Measurements from ENCODE around the gene PEX5. TPM values are rescaled to one million over a fixed set of nuclear protein-coding genes. Genes with fewer than 3 reads are reported as not detected.

The PEX5 gene
- total RNA-seq, 2 experiments from 2014 or later = 54.4 to 99.9 TPM

DNA sequence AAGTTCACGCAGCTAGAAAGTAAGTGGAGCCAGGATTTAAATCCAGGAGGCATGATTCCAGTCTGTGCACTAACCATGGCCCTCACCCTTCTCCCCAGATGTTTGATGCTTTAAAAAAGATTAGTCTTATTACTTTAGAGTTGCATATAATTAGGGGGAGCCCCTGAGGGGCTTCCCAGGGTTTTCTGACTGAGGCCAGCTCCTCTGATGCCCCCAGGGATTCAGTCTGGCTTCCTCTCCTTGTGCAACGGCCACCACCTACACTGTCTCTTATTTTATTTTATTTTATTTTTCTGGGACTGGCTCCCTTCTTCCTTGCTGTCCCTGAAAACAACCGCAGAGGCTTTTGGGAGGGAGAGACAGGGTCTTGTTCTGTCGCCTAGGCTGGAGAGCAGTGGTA lies 36.7 kb upstream of the PEX5 start:
- Histone ChIP-seq H3K4me3 (ENCODE audit: low read depth, low read length, poor library complexity, severe bottlenecking) (no peak overlapping the region), H3K27ac (ENCODE audit: low read depth, low read length, poor library complexity, severe bottlenecking) (no peak overlapping the region), H3K79me2 (ENCODE audit: insufficient read depth, low read depth, low read length) (no peaks in the 10 kb centered on the region), H3K9me3 (ENCODE audit: low read length) (no peaks in the 10 kb centered on the region), H3K9me2 (ENCODE audit: insufficient read depth, low read length) (no peaks in the 10 kb centered on the region), H2AFZ (ENCODE audit: low read length) (no peak overlapping the region), H4K20me1 (ENCODE audit: insufficient read depth, low read length) (no peaks in the 10 kb centered on the region), H3K36me3 (ENCODE audit: insufficient read depth, low read length) (no peaks in the 10 kb centered on the region), H3K4me1 (ENCODE audit: insufficient read depth, low read length, poor library complexity, severe bottlenecking) (no peaks in the 10 kb centered on the region), H3K4me2 (ENCODE audit: low read length) (no peak overlapping the region)
- no peak for TF ChIP-seq EZH2phosphoT487 (IDR thresholded peaks at IDR 0.05; ENCODE audit: borderline replicate concordance, low read depth, low read length)
- TF ChIP-seq, protein P1, sequence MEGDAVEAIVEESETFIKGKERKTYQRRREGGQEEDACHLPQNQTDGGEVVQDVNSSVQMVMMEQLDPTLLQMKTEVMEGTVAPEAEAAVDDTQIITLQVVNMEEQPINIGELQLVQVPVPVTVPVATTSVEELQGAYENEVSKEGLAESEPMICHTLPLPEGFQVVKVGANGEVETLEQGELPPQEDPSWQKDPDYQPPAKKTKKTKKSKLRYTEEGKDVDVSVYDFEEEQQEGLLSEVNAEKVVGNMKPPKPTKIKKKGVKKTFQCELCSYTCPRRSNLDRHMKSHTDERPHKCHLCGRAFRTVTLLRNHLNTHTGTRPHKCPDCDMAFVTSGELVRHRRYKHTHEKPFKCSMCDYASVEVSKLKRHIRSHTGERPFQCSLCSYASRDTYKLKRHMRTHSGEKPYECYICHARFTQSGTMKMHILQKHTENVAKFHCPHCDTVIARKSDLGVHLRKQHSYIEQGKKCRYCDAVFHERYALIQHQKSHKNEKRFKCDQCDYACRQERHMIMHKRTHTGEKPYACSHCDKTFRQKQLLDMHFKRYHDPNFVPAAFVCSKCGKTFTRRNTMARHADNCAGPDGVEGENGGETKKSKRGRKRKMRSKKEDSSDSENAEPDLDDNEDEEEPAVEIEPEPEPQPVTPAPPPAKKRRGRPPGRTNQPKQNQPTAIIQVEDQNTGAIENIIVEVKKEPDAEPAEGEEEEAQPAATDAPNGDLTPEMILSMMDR (conservative IDR thresholded peaks at IDR 0.05; ENCODE audit: low read length) = no peak
- no TSS peak for BruUV-seq (replicated peaks)
- ChIA-PET POLR2A (interaction anchor here (1.0 kb wide), 1 partner anchor 12 kb away, joined by 3 read pairs; no protein-coding TSS in a partner anchor), CTCF (ENCODE audit: unreplicated experiment) (no interaction called here)
- intact Hi-C loops (cut with micrococcal nuclease; ENCODE audit: unreplicated experiment) = no loop called here
- DNase-seq (ENCODE audit: low spot score) = no peak

DNA sequence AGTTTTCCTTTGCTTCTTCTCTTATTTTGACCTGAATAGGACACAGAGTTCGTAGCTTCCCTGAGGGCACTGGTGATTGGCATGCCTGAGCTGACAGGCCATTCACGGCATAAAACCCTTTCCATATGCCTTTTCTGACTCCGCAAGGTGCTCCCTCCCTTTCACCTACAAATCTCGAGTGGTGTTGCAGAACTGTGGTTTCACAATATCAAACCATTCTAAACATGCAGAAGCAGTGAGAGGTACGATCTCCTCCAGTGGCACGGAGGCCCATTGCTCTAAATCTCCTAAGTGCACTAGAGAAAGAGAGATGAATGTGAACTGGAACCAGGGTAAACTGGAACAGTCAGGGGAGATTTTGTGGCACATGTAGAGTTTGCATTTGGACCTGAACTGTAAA lies 35.4 kb upstream of the PEX5 start:
- H3K36me3 ChIP-seq (ENCODE audit: insufficient read depth, low read length) = no peaks in the 10 kb centered on the region
- CTCF ChIA-PET (ENCODE audit: unreplicated experiment) = no interaction called here
- H3K27ac ChIP-seq (ENCODE audit: low read depth, low read length, poor library complexity, severe bottlenecking) = no peak overlapping the region
- intact Hi-C loops (cut with micrococcal nuclease; ENCODE audit: unreplicated experiment) = no loop called here
- POLR2A ChIA-PET = interaction anchor here (0.8 to 1.0 kb wide), 3 partner anchors 13 to 144 kb away, joined by 3 read pairs; no protein-coding TSS in a partner anchor
- H4K20me1 ChIP-seq (ENCODE audit: insufficient read depth, low read length) = no peaks in the 10 kb centered on the region
- no peak for TF ChIP-seq EZH2phosphoT487 (IDR thresholded peaks at IDR 0.05; ENCODE audit: borderline replicate concordance, low read depth, low read length)
- TF ChIP-seq, protein P1 (conservative IDR thresholded peaks at IDR 0.05; ENCODE audit: low read length) = no peak
- no peaks in the 10 kb centered on the region for H3K79me2 ChIP-seq (ENCODE audit: insufficient read depth, low read depth, low read length)
- H3K4me1 ChIP-seq (ENCODE audit: insufficient read depth, low read length, poor library complexity, severe bottlenecking) = no peaks in the 10 kb centered on the region
- no peak overlapping the region for H2AFZ ChIP-seq (ENCODE audit: low read length)
- no peak overlapping the region for H3K4me2 ChIP-seq (ENCODE audit: low read length)
- no peak for DNase-seq (ENCODE audit: low spot score)
- H3K9me3 ChIP-seq (ENCODE audit: low read length) = no peaks in the 10 kb centered on the region
- no TSS peak for BruUV-seq (replicated peaks)
- H3K4me3 ChIP-seq (ENCODE audit: low read depth, low read length, poor library complexity, severe bottlenecking) = no peak overlapping the region
- no peaks in the 10 kb centered on the region for H3K9me2 ChIP-seq (ENCODE audit: insufficient read depth, low read length)

DNA sequence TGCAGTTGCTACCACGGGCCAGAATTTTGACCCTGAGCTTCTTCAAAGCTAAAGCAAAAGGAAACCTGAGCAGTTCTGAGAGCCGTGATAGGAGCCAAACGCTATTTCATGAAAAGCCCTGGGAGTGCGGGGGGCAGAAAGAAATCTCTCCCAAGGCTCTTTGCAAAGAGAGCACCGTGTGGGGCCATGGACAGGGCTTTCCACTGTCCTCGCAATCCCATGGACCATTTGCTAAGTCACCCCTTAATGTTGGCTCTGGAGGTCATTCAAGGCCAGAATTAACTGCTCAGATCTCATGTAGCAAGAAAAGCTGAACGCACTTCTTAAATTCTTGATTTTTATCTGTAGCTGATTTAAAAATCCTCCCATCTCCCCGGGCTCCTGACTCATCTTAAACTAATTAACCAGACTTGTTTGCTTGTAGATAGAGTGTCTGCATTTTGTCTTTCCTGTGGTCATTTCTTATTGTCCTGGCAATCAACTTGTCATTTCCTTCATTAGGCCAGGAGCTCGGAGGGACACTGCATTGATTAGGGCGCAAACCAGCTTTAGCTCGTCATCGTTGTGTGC lies 34.5 kb upstream of the PEX5 start:
- Histone ChIP-seq H3K27ac (ENCODE audit: low read depth, low read length, poor library complexity, severe bottlenecking) (no peak overlapping the region), H3K79me2 (ENCODE audit: insufficient read depth, low read depth, low read length) (no peaks in the 10 kb centered on the region), H3K4me3 (ENCODE audit: low read depth, low read length, poor library complexity, severe bottlenecking) (no peak overlapping the region), H3K4me2 (ENCODE audit: low read length) (no peak overlapping the region), H3K9me3 (ENCODE audit: low read length) (no peaks in the 10 kb centered on the region), H2AFZ (ENCODE audit: low read length) (no peak overlapping the region), H3K36me3 (ENCODE audit: insufficient read depth, low read length) (no peaks in the 10 kb centered on the region), H3K4me1 (ENCODE audit: insufficient read depth, low read length, poor library complexity, severe bottlenecking) (no peaks in the 10 kb centered on the region), H3K9me2 (ENCODE audit: insufficient read depth, low read length) (no peaks in the 10 kb centered on the region), H4K20me1 (ENCODE audit: insufficient read depth, low read length) (no peaks in the 10 kb centered on the region)
- DNase-seq (ENCODE audit: low spot score) = no peak
- intact Hi-C loops (cut with micrococcal nuclease; ENCODE audit: unreplicated experiment) = no loop called here
- no TSS peak for BruUV-seq (replicated peaks)
- ChIA-PET CTCF (ENCODE audit: unreplicated experiment) (no interaction called here), POLR2A (interaction anchor here (0.6 to 1.1 kb wide), 2 partner anchors 10 to 317 kb away, joined by 3 read pairs; no protein-coding TSS in a partner anchor)
- TF ChIP-seq, protein P1 (conservative IDR thresholded peaks at IDR 0.05; ENCODE audit: low read length) = no peak
- TF ChIP-seq EZH2phosphoT487 (IDR thresholded peaks at IDR 0.05; ENCODE audit: borderline replicate concordance, low read depth, low read length) = no peak

Data from OCI-LY7 (cell line).